DMS79 (cell line): ENCODE results near the gene IARS2.
"Not testable (repeated sequence)": the region's sequence is repeated elsewhere in the genome, so short reads cannot be mapped to it uniquely, and the experiment has no call there.

Experiments used
- DNase-seq: peaks from one replicate; lab custom pipeline; 2025; lab: John Stamatoyannopoulos, UW

IARS2 gene

DNA sequence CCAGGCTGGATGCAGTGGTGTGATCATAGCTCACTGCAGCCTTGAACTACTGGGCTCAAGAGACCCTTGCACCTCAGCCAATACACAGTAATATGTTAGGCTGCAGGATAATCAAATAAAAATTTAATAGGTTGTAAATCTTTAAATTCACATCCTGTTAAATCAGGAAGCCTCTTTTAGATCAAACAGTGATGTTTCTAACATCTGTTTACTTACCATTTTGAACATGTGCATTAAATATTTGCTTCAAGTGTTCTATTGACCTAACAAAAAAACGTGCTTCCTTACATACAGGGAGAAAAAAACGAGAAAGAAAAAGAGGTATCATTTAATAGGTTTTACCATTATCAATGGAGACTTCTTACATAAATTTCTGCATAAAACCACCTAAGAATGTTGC is 70.6 kb downstream of the IARS2 start:
- no peak for DNase-seq

DNA sequence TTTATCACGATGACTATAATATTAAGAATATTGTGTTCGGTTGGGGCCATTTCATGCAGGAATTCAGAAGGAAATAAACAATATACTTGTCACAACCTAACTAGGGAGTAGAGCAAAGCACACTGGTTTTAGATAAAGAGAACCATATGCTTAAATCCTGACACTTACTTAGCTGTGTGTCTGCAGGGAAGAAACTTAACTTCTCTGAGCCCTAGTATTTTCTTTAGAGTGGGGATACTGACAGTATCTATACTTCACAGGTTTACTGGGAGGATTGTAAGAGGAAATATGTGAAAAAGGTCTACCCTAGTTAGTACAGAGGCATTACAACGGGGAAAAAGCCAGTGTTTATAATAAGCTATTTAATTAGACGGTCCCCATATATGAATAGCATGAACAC is 72.9 kb downstream of the IARS2 start:
- no peak for DNase-seq

DNA sequence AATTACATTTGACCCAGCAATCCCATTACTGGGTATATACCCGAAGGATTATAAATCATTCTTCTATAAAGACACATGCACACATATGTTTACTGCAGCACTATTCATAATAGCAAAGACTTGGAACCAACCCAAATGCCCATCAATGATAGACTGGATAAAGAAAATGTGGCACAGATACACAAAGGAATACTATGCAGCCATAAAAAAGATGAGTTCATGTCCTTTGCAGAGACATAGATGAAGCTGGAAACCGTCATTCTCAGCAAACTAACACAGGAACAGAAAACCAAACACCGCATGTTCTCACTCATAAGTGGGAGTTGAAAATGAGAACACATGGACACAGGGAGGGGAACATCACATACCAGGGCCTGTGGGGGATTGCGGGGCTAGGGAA is 76.0 kb downstream of the IARS2 start:
- not testable (repeated sequence) for DNase-seq

DNA sequence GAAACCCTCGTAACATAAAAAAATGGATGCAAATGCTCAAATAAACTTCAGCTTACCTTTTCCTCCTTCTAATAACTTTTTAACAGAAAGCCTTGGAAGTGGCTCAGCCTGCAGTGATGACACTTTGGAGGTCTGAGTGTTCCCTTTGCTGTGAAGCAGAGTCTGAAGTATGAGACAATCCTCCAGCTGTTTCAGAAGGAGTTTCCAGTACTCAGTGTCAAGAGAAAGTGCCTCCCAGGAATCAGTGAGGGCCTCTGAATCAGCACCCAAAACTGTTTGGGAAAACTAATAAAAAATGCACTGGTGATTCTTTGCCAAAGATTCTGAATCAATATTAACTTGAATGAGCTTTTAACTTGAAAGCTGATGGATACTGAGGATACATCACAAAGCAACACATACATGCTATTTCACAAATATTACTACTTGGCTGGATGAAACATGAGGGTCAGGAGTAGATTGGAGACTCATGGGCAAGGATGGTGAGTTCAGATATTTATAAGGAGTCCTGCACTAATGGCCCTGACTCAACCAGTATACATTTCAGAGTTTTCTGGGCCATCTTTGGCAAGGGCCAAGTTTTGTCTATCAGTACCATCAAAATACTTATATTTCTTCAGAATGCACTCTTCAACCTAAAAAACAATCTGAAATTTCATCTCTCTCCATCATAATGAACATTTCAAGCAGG is 77.0 kb downstream of the IARS2 start:
- DNase-seq, result no peak

DNA sequence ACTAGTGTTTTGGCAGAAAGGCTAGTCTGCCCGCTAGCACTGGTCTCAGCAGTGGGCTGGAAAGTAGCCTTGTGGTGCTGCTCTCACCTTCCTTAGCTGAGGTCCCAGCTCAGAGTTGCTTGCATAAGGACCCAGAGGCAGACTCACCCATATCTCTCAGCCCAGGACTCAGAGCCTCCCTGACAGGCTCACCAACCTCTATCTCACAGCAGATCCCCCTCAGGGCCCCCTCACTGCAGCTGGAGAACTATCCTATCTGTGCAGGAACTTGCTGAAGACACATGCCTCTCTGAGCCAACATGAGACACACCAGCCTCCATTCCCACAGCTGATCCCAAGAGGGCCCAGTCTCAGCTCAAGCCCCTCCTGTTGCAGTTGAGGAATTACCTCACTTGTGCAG is 82.6 kb downstream of the IARS2 start:
- no peak for DNase-seq

DNA sequence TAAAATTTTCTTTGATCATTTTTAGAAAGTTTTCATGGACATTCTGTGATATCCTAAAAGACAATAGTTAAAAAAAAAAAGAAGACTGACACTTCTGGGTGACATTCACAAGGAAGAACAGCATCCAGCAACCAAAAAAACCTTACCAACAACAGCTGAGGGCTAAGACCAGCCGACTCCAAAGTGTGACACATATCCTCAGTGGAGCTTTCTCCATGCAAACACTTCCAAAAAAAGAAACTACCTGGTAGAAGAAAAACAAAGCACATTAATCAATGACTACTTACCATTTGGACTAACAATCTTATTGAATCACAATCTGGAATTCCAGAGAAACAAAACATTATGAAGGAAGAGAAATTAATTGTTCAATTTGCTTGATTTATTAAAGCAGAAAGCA is 88.2 kb downstream of the IARS2 start:
- DNase-seq, result no peak

DNA sequence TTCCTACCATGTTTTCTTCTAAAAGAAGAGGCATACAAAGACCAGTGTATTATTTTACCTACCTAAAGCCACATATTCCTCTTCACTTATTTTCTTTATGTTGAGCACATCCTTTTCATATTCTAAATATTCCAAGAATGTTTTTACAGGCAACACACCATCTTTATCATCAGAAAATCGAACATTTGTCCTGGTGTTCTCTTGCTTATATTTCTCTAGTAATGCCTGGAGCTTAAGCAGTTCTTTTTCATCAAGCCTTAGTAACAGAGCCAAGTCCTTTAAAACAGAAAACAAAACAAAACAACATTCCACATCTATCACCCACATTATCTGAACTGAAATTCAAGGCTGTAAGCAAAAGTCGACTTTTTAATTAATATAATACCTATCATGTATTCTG is 88.7 kb downstream of the IARS2 start:
- no peak for DNase-seq

DNA sequence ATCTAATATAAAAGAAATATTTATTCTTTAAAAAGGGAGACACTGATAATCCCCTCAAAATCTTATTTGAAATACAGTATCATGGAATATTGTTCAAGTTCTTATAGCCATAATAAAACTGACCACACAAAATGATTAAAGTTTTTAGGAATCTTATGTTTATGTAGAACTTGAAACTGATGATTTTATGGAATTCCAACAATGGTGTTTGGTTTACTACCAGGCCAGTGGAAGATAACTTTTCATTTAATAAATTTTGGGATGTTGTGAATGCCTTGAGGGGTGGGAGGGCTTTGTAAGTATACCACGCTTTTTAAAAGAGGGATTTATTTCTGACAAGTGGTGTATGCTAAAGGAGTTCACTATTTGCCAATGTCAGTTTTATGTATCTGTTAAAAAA is 90.6 kb downstream of the IARS2 start:
- no peak for DNase-seq

DNA sequence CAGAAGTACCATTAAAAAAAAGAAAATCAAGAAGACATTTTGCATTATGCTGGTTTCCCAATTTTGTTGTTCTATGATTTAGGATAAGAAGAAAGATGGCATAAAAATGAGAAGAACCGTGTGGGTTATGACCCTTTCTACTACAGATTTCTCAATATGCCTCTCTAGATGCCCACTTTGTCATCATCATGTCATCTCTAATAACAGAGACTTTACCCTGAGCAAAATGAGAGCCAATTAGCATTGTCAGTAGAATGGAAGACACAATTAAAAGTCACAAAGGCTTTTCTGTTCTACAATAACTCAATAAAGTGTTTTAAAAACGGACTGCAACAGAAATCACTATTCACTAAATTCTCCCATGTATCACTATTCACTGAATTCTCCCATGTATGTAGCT is 92.8 kb downstream of the IARS2 start:
- DNase-seq, result no peak

DNA sequence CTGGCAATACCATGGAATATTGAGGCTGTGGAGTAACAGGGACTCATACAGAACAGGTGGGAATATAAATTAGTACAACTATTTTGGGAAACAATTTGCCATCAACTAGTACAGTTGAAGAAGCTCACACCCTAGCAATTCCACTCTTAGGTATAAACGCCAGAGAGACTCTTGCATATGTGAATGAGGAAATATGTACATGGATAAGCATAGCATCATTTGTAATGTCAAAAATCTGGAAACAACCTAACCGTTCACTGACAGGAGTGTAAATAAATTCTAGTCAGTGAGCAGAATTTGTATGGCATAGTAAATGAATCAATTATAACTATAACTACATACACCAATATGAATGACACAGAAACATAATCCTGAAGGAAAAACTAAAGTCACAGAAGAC is 94.6 kb downstream of the IARS2 start:
- no peak for DNase-seq

DNA sequence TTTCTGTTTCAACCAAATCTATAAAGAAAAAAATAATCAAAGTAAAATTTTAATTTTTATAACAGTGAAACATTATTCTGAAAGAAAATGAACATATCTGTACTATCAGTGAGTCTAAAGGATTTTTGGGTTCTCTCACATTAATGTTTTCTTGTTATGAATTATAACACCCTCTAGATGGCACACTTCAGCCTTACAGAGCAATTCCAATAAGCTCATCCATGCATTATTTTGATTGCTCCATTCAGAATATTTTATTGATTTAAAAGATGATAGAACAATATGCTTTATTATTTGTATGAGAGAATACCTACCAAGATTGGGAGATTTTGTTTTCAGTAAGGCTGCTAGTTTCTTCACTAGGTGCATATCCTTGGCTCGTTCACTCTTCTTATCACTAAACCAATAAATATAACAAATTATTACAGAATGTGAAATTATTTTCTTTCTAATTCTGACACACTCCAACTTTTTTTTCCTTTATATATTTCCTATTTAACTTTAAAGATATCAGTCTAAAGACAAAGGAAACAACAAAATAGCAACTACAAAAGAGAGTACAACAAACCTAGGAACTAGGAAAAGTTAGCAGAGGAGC is 95.9 kb downstream of the IARS2 start:
- peak; percentile 5 for DNase-seq

DNA sequence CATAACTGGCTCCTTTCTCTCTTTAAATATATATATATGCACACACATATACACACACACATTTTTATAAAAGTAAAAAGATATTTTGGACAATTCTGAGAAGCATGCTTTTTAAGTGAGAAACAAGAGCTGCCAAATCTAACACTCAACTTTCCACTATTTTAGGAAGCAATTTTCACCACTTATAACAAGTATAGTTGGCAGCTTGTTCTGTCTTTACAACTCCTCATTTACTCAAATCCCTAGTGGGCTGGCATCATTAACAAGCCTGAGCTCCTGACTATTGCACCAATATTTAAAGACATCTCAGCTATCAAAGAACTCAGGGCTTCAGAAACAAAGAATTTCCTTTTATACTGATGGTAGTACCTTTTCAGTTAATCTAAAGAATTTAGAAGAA is 101.8 kb downstream of the IARS2 start:
- no peak for DNase-seq
